Measurements from ENCODE around the gene BATF.
A peak's percentile ranks its signal among the peaks of the same experiment; 100 is the strongest.

The BATF gene

GRCh38 chr14:75566752-75567151 is 44.5 kb downstream of the BATF start:
- FAIRE-seq (no peak), DNase-seq (ENCODE audit: insufficient read length) (no peak)
- TF ChIP-seq POLR2AphosphoS5 (IDR thresholded peaks at IDR 0.05; ENCODE audit: low read depth, low read length) = no peak
- no peak for TF ChIP-seq TAF1 (IDR thresholded peaks at IDR 0.05; ENCODE audit: borderline replicate concordance, low read depth, low read length)
- TF ChIP-seq POLR2A (IDR thresholded peaks at IDR 0.05; ENCODE audit: low read depth, low read length) = no peak

DNA sequence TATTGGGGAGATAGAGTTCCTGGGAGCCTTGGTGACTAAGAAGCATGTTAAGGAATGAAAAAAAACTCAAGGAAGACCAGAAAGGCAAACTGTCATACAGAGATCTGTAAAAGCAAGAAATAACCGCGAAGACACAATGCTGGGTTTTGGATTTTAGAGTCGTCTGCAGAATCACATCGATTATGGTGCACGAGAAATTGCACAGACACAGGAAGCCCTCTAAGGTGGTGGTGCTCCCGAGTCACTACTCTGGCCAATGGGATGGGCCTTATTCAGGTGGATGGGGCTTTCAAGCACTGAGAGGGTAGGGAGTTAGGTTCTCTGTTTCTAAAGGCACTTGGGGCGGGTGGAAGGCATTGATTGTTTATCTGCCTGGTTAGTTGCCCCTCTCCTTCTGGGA is 45.9 kb downstream of the BATF start:
- TF ChIP-seq POLR2A (IDR thresholded peaks at IDR 0.05; ENCODE audit: low read depth, low read length) (no peak), TAF1 (IDR thresholded peaks at IDR 0.05; ENCODE audit: borderline replicate concordance, low read depth, low read length) (no peak), POLR2AphosphoS5 (IDR thresholded peaks at IDR 0.05; ENCODE audit: low read depth, low read length) (no peak)
- no peak for DNase-seq (ENCODE audit: insufficient read length)
- FAIRE-seq = no peak

DNA sequence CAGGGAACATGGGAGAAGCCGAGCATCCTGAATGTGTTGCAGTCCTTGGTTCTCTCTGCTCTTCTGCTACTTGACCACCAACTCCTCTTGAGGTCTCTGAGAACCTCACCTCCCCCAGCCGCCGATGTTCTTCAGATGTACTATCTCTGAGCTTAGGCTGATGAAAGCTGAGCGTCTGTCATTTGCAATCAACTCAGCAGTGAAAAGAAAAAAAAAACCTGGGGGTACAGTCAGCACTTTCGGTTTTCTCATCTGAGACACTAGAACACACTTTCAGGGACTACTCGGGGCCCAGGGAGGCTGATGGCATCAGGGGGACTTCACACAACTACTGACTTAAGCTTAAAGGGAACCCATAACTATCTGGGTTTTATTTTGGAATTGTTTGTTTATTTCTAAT is 46.5 kb downstream of the BATF start:
- TF ChIP-seq POLR2A (IDR thresholded peaks at IDR 0.05; ENCODE audit: low read depth, low read length) (no peak), POLR2AphosphoS5 (IDR thresholded peaks at IDR 0.05; ENCODE audit: low read depth, low read length) (no peak), TAF1 (IDR thresholded peaks at IDR 0.05; ENCODE audit: borderline replicate concordance, low read depth, low read length) (no peak)
- DNase-seq (ENCODE audit: insufficient read length) (no peak), FAIRE-seq (no peak)

- no peak for TF ChIP-seq POLR2A (IDR thresholded peaks at IDR 0.05; ENCODE audit: low read depth, low read length)
- TF ChIP-seq TAF1 (IDR thresholded peaks at IDR 0.05; ENCODE audit: borderline replicate concordance, low read depth, low read length) = no peak
- no peak for TF ChIP-seq POLR2AphosphoS5 (IDR thresholded peaks at IDR 0.05; ENCODE audit: low read depth, low read length)
- DNase-seq (ENCODE audit: insufficient read length) (no peak), FAIRE-seq (peak; percentile 50)
Measured at GRCh38 chr14:75570797-75571196, 48.5 kb downstream of the BATF start.

- DNase-seq (ENCODE audit: insufficient read length) (no peak), FAIRE-seq (peak; percentile 21)
- TF ChIP-seq POLR2AphosphoS5 (IDR thresholded peaks at IDR 0.05; ENCODE audit: low read depth, low read length) (no peak), TAF1 (IDR thresholded peaks at IDR 0.05; ENCODE audit: borderline replicate concordance, low read depth, low read length) (no peak), POLR2A (IDR thresholded peaks at IDR 0.05; ENCODE audit: low read depth, low read length) (no peak)
Measured at GRCh38 chr14:75572104-75572503, 49.8 kb downstream of the BATF start.

DNA sequence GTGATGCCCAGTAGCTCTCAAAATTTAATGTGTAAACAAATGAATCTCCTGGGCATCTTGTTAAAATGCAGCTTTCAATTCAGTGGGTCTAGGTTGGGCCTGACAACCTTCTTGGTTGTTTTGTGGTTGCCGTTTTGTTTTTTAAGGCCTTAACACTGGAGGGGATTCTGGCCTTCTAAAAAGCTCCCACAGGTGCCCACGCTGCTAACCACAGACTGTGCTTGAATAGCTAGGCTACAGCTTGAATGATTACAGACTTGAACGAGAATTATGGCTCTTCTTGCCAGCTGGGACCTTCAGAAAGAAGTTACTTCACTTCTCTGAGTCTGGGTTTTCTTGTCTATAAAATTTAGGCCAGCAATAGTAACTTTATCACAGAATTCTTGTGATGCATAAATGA is 54.8 kb downstream of the BATF start:
- TF ChIP-seq POLR2A (IDR thresholded peaks at IDR 0.05; ENCODE audit: low read depth, low read length) = no peak
- no peak for TF ChIP-seq TAF1 (IDR thresholded peaks at IDR 0.05; ENCODE audit: borderline replicate concordance, low read depth, low read length)
- TF ChIP-seq POLR2AphosphoS5 (IDR thresholded peaks at IDR 0.05; ENCODE audit: low read depth, low read length) = no peak
- FAIRE-seq (no peak), DNase-seq (ENCODE audit: insufficient read length) (no peak)

DNA sequence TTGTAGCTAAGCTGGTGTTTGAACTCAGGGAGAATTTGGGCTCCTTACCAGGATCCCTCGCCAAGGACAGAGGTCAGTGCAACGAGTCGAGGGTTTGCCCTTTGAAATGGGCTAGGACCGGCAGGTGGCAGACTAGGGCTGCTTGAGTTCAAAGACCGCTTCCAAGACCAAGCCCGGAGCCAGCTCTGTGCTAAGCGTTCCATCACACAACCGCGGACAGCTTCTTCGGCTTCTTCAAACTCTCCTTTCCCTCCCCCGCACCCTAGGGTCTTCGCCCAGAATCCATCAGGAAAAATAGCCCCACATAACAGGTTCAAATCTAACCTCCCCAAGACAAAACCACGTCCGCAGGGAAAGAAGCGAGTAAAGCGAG is 55.4 kb downstream of the BATF start:
- no peak for TF ChIP-seq POLR2AphosphoS5 (IDR thresholded peaks at IDR 0.05; ENCODE audit: low read depth, low read length)
- no peak for TF ChIP-seq POLR2A (IDR thresholded peaks at IDR 0.05; ENCODE audit: low read depth, low read length)
- no peak for TF ChIP-seq TAF1 (IDR thresholded peaks at IDR 0.05; ENCODE audit: borderline replicate concordance, low read depth, low read length)
- peak; percentile 91 for FAIRE-seq
- DNase-seq (ENCODE audit: insufficient read length) = peak; percentile 75

DNA sequence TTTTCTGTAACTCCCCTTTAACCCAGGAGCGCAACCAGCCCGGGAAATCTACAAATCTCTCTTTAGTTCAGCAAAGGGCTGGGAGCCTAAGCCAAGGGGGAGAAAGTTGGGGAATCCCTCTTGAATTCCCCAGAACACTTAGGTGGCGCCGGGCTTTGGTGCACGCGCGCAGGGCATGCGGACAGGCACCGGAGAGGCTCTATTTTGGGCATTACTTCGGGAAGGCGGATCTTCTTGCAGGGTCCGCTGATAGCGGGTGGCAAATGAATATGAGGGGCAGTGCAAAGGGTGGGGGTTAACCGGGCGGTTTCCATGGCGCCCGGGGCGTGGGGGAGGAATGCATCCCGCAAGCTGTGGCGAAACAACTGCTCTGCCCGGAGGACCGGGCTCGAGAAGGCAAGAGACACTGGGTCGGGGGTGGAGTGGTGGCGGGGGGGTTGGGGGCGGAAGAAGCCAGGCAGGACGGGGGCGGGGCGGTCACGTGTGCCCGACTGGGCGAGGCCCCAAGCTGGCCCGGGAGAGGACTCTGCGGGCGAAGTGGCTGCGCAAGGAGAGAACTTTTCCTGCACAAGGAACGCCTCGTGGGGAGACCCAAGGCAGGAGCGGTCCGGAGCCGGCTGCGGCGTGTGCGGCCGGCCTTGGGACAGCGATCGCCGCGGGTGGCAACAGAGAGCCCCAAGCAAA is 56.0 kb downstream of the BATF start, which contains the start of gene FLVCR2:
FLVCR2 (plus strand) TSS at position 519 of the 684 bp plus-strand sequence. CDS start 353 bp downstream, outside the sequence.
- peak; percentile 81 for FAIRE-seq
- TF ChIP-seq POLR2A (IDR thresholded peaks at IDR 0.05; ENCODE audit: low read depth, low read length) = no peak
- no peak for TF ChIP-seq TAF1 (IDR thresholded peaks at IDR 0.05; ENCODE audit: borderline replicate concordance, low read depth, low read length)
- no peak for TF ChIP-seq POLR2AphosphoS5 (IDR thresholded peaks at IDR 0.05; ENCODE audit: low read depth, low read length)
- DNase-seq (ENCODE audit: insufficient read length) = peak; percentile 78

- TF ChIP-seq TAF1 (IDR thresholded peaks at IDR 0.05; ENCODE audit: borderline replicate concordance, low read depth, low read length) = no peak
- TF ChIP-seq POLR2AphosphoS5 (IDR thresholded peaks at IDR 0.05; ENCODE audit: low read depth, low read length) = no peak
- TF ChIP-seq POLR2A (IDR thresholded peaks at IDR 0.05; ENCODE audit: low read depth, low read length) = no peak
- FAIRE-seq = peak; percentile 14
Measured at GRCh38 chr14:75578786-75579337, 56.6 kb downstream of the BATF start.

DNA sequence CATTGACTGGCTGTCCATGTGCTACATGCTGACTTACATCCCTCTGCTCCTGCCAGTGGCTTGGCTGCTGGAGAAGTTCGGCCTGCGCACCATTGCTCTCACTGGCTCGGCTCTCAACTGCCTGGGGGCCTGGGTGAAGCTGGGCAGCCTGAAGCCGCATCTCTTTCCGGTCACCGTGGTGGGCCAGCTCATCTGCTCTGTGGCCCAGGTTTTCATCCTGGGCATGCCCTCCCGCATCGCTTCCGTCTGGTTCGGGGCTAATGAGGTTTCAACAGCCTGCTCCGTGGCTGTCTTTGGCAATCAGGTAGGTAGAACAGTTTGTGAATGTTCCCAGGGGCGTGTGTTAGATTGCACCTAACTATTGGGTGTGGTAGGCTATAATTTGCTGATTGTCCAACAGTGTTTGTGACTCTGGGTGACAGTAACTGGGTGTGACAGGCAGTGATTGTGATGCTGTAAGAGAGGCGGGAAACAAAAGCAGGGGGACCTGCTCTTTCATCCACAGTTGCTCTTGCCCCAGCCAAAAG is 57.1 kb downstream of the BATF start:
- TF ChIP-seq POLR2A (IDR thresholded peaks at IDR 0.05; ENCODE audit: low read depth, low read length) = no peak
- no peak for TF ChIP-seq TAF1 (IDR thresholded peaks at IDR 0.05; ENCODE audit: borderline replicate concordance, low read depth, low read length)
- TF ChIP-seq POLR2AphosphoS5 (IDR thresholded peaks at IDR 0.05; ENCODE audit: low read depth, low read length) = no peak
- FAIRE-seq (no peak), DNase-seq (ENCODE audit: insufficient read length) (no peak)

More at GRCh38 chr14:75578786-75579337, 56.6 kb downstream of the BATF start:
- DNase-seq (ENCODE audit: insufficient read length) = no peak

GRCh38 chr14:75579882-75580281 is 57.6 kb downstream of the BATF start:
- TF ChIP-seq POLR2AphosphoS5 (IDR thresholded peaks at IDR 0.05; ENCODE audit: low read depth, low read length) = no peak
- no peak for TF ChIP-seq POLR2A (IDR thresholded peaks at IDR 0.05; ENCODE audit: low read depth, low read length)
- no peak for TF ChIP-seq TAF1 (IDR thresholded peaks at IDR 0.05; ENCODE audit: borderline replicate concordance, low read depth, low read length)
- DNase-seq (ENCODE audit: insufficient read length) (no peak), FAIRE-seq (no peak)

DNA sequence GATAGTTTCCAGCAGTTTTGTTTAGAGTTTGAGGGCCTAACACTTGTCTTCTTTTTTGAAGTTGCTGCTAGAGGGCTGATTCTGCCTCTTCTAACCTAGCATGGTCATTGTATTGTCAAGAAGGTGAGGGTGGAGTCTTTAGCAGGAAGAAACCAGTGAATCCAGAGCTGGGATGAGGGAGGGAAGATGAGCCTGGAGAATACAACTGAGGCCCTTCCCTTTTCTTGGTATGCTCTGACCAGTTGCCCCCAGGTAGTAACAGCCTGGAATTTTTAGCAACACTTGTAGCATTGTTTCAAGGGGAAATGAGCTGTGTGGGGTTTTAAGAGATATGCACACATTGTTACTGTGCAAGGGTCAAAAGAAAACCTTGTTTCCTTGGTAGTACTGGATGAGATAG is 65.1 kb downstream of the BATF start:
- TF ChIP-seq POLR2AphosphoS5 (IDR thresholded peaks at IDR 0.05; ENCODE audit: low read depth, low read length) = no peak
- no peak for DNase-seq (ENCODE audit: insufficient read length)
- no peak for FAIRE-seq
